COR-L47 (cell line): ENCODE measurements around the gene SPOCK3.
A peak's percentile ranks its signal among the peaks of the same experiment; 100 is the strongest.

ENCODE experiments used
- DNase-seq: peaks from one replicate; lab custom pipeline; 2025; lab: John Stamatoyannopoulos, UW

The SPOCK3 gene

DNA sequence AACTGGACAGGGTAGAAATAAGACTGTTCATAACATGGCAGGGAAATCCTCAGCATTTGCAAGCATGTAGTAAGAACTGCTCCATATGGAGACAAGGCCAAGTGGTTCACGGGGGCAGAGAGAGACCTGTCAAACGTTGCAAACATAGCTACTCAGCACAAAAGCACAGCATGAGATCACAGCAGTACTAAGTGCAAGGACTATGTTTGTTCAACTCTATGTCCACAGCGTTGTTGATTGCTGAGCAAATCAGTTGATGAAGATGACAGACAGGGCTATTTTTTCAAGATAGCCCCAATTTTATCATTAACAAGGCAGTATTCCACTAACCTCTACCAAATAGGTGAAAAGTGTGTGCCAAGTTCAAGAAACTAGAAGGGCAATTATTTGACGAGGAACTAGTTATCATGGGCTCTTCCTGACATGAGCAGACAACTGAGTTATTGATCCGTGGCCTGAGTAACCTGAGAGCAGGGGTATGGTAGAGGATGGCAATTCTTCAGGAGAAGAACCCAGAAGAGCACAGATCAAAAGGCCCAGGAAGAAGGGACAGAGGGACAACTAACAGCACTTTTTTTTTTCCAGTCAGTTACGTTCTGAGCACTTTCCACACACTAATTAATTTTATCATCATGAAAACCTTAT is 57.4 kb downstream of the SPOCK3 start:
- peak; percentile 86 for DNase-seq

DNA sequence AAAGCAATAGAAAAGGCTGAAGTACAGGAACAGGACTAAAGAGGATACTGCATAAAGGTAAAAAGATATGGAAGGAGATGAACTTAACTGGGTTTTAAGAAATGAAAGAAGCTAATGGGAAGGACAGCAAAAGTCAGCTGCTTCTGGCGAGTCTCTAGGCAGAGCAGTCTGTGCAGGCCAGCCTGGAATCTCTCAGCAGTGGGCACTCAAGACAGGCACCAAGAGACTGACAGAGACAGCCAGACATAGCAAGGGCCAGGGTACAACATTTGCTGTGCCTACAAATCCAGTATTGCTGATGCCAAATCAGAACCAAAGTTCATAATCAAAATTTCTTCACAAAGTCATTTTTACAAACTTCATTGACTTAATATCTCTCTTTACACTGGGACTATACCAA is 62.4 kb downstream of the SPOCK3 start:
- DNase-seq, result no peak

DNA sequence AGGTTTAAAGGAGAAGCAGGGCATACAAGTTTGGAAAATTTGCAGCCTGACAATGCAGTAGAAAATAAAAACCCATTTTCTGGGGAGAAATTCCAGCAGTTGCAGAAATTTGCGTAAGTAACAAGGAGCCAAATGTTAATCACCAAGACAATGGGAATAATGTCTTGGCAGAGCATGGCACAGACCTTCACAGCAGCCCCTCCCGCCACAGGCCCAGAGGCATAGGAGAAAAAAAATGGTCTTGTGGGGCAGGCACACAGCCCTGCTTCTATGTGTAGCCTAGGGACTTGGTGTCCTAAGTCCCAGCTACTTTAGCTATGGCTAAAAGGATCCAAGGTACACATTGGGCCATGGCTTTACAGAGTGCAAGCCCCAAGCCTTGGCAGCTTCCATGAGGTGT is 65.7 kb downstream of the SPOCK3 start:
- no peak for DNase-seq

DNA sequence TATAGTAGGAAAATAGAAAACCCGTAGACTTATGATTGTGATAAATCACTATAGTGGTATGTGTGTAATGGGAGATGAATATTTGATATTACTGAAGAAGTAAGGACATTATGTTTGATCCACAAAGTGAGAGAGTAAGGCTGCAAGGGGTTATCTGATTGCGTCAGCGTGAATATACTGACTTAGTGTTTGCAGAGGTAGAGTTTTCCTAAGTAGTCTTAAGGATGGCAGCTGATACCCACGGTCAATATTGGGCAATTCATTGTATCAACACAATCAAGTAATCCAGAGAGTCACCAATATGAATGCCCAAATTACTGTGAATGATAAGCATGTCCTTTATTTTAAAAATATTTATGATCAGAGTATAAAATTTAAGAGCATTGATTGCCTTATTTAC is 83.7 kb downstream of the SPOCK3 start:
- DNase-seq, result no peak

DNA sequence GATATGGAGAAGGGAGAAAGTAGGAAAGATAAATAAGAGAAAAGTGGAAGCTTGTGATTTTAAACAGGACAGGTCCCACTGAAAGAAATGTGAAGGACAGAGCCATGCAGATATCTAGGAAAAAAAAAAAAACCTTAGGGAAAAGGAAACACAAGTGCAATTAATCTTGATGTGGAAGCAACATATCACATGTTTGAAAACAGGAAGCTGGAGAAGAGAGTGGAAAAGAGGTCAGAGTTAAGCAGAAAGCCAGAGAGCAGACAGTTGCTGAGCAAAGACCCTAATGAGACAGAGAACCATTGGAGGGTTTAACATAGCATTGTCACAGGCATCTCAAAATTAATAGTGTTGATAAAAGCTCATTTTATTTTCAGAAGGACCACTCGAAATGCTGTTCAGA is 89.7 kb downstream of the SPOCK3 start:
- DNase-seq, result no peak

DNA sequence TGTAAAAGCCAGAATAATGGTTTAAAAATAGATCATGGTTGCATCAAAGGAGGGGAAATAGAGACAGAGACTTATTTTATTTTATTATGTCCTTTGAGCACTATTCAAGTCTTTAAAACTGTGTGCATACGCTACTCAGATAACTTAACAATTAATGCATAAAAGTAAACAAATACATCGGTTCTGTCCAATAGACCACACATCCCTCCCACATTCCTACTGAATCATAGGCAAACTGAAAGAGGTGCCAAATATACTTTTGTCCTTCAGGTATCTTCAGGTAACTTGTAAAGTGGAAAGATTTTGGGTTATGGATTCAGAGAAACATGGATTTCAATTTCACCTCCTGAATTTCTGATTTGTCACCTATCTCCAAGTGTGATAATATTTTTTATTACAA is 91.3 kb downstream of the SPOCK3 start:
- DNase-seq, result no peak

DNA sequence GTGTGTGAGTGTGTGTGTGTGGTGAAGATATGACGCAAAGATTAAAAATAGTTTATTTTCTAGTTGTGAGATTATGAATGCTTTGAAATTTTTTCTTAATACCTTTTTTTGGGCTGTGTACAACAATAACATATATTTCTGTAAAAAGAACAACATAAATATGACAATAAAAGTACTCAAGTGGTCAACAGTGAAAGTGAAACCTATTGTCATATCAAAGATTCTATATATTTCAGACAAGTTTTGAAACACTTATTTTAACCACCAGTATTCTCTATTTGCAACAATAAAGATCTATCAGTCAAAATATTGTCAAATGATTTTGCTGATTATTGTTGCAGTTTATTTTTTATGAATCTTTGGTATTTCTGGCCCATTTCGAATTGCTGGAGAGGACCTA is 98.0 kb downstream of the SPOCK3 start:
- no peak for DNase-seq

DNA sequence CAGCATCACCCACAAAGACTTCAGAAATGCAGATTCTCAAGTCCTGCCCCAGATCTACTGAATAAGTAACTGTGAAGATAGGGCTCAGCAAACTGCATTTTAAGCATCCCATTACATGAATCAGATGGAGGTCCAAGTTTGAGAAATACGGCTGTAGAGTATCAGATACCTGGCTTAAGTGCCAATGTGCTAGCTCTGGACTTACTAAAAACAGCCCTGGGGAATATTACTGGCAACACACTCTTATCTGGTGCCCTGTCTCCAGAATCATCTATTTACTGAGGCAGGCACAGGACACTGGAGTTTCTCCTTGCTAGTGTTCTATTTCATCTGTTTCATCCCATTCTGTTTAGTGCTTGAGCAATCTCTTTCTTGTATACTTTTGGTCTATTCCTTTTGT is 105.1 kb downstream of the SPOCK3 start:
- DNase-seq, result no peak

DNA sequence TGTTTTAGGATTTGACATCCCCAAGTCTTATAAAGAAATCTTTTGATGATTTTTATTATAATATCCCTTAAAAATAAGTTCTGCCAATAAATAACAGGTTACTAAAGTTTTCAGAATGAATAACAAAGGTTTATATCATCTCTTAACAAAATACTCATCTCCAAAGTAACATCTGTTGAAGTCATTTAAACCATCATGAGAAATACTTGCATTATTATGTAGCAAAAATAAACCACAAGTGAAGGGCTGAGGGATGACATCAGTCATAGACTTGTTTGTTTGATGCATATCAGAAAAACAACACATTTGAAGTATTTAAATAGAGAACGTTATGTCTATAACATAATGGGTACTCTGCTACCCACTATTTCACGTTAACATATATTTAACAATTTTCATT is 114.9 kb downstream of the SPOCK3 start:
- no peak for DNase-seq

DNA sequence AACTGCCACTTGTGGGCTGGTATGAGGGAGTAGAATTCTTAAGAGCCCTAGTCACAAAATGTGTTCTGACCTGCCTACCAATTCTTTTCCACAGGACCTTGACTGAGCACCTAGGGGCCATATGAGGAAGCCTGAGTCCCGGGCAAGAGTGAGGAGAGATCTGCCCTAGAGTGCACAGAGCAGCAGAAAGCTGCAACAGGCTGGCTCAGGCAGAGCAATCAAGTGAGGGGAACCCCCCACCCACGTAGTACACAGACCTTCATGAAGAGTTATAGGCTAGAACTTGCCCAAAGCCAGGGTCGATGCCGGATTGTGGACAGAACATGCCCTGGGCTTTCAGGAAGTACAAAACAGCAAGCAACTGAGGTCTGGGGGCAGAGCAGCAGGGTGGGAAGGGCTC is 117.0 kb downstream of the SPOCK3 start:
- no peak for DNase-seq

DNA sequence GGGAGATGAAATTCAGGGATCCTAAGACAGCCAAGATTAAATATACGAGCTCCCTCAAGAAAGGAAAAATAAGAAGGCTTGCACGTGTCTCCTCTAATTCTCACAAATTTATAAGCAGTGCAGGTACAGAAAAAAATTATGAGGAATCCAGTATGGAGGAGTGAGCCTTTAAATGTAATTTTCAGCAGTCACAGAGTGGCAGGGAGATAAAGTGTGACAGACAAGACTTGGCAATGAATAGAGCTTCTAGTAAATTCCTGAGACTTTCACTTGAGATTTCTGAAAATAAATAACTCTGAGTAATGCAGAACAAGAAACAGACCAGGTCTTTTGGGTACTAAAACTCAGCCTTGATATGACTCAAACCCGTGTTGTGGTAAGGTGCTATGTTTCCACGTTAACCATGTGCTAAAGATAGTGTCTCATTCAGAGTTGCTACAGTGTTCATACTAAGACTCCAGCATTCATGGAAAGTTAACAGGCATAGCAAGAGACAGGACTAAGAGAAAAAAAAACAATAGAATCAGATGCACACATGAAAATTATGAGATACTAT is 119.8 kb downstream of the SPOCK3 start:
- no peak for DNase-seq

DNA sequence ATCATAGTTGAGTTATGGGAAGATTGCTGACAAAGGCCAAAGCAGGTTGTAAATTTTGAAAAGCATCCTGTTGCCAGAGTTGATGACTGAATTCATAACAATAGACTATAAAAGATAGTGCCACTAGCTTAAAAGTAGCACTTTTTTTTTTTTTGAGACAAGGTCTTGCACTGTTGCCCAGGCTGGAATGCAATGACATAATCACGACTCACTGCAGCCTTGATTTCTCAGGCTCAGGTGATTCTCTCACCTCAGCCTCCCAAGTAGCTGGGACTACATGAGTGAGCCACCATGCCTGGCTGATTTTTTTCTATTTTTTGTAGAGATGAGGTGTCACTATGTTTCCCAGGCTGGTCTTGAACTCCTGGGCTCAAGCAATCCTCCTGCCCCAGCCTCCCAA is 122.7 kb downstream of the SPOCK3 start:
- DNase-seq, result no peak

DNA sequence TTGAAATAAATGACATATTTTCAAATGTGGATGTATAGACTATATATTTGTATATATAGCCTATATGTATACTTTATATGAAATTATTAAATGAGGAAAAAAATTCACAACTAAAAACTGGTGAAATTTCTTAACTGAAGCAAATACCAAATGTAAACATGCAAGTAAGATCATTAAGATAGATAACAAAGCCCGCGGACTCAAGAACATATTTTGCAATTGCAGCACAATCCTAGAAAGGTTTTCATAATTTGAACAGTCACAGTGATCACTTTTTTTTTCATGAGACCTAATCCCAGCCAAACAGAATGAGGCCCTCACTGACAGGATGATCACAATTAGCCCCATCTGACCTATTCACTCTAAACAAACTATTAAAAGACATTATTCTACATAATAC is 123.2 kb downstream of the SPOCK3 start:
- DNase-seq, result no peak

DNA sequence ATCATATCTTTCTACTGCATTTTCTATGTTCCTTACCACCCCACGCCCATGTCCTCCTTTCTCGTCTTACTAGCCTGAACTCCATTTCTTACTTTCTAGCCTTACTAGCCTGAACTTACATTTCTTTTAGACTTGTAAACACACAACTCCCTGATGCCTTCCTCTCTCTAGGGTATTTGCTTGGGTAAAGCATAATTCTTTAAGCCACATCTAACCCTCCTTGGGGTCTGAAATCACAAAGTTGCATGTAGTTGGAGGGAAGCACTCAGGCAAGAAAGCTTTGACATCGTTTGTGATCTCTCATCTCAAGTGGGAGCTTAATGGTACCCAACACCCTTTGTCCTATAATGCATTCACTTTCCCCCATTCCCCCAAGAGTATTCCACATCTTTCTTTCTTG is 124.4 kb downstream of the SPOCK3 start:
- no peak for DNase-seq

DNA sequence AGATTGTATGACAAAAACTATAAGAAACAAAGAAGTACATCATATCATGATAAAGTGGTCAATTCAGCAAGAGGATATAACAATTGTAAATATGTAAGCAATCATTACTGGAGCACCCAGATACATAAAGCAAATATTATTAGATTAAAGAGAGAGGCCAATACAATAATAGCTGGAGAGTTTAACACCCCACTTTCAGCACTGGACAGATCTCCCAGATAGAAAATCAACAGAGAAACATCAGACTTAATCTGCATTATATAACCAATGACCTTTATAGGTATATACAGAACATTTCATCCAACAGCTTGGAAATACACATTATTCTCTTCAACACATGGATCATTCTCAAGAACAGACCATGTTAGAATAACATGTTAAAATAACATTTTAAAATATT is 128.4 kb downstream of the SPOCK3 start:
- DNase-seq, result no peak

DNA sequence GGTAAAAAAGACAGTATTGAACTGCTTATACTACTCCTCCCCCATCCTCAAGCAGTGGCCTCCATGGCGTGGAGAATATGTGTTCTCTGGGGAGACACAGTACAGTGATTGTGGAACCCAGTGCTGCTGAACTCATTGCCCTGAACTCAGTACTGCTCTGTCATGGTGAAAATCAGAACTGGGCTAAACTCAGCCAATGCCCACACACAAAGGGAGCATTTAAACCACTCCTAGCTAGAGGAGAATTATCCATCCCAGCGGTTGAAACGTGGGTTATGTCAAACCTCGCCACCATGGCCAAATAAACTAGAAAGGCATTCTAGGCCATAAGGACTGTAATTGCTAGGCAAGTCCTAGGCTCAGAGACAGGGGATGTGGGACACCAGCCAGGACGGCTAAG is 131.8 kb downstream of the SPOCK3 start:
- no peak for DNase-seq

DNA sequence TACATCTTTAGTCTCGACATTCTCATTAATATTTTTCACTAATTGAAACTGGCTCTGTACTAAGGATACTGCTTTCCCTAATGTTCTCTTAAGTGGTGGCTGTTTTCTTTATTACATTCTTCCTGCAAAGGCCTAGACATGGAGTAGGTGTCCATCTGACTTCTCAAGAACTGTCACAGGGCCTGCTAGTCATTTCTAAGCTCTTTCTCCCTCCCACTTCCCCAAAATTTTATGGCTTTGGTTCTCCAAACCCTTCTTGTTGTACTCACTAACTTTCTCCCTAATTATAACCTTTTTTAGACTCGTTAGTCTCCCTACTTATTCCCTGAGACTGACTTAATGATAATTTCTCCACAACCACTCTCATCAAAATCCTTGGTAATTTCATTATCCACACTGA is 133.3 kb downstream of the SPOCK3 start:
- no peak for DNase-seq

DNA sequence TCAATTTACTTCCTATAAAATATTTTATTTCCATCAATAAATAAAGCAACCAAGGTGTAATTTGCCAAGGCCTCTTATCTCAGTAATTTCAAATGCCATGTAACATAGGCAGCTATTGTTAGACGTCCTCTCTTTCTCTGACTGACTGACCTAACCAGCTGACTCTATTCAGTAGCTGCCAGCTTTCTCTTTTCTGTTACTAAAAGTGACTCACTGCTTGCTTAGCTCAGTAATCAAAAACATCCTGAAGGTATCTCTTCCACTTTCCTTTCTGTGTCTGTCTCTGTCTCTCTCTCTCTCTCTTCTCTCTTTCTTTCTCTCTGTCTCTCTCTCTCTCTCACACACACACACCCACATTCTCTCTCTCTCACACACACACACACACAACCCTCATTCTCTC is 134.2 kb downstream of the SPOCK3 start:
- DNase-seq, result peak; percentile 73

DNA sequence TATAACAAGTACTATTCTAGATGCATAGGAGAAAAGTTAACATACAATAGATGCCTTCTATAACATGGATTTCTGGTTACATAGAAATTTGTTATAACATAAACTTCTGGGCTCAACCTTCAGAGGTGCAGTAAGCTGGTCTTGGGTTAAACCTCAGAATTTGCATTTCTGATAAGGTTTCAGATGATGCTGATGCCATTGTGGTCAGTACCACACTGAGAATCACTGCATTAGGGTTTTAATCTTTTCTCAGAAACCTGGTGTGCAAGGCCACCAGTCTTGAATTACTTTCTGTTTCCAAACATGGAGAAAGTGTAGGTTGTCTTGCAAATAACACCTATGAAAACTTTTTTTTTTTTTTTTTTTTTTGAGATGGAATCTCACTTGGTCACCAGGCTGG is 146.2 kb downstream of the SPOCK3 start:
- DNase-seq, result no peak

DNA sequence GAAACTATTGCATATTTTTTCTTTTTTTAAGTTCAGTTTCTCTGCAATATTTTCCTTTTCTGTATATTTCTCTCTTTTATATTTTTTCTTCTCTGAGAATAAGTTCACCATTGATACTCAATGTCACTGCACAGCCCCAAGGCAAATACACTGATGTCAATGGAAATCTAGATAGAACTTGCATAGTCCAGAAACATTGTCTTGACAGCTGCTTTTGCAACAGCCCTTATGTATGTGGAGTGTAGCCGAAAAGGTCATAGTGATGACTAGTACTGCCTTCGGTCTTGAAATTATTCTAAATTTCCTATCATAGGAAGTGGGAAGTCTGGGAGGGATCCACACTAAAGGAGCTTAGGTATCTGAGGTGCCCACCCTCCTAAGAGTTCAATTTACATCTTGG is 150.0 kb downstream of the SPOCK3 start:
- DNase-seq, result no peak

DNA sequence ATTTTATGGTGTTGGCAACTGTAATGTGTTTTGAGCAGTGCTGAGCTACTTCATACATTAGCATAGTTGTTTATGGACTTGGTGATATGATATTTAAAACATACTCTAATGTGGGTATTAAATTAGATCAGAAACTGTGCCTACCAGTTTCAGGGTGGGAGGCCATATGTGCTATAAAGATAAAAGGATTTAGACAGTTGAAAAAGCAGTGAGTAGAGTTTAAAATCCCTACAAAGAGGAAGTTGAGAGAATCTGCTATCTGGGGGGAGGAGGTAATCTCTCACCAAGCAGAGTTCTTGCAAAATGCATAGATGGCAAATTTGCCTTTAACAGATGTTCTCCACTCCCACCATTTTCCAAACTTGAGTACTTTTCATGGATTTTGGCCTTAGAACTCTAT is 154.5 kb downstream of the SPOCK3 start:
- DNase-seq, result no peak

DNA sequence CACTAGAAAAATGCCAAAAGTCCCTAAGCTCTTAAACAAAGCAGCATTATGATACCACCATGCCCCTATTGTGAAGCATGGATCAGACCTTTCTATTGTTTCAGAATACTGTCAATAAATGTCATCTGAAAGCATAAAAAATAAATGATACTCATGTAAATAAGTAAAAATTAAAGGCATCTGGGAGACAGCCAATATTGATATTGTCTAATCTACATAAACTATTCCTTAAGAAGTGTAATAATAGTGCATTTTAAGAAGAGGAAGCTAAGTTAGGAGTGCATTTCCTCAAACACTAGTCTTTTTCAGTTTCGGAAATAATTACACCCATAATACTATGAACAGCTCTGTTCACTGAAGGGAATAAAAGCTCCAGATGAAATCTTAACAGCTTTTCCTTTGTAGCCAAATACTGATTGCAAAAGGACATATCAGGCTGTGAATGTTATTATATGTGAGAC is 181.6 kb downstream of the SPOCK3 start:
- peak; percentile 6 for DNase-seq

DNA sequence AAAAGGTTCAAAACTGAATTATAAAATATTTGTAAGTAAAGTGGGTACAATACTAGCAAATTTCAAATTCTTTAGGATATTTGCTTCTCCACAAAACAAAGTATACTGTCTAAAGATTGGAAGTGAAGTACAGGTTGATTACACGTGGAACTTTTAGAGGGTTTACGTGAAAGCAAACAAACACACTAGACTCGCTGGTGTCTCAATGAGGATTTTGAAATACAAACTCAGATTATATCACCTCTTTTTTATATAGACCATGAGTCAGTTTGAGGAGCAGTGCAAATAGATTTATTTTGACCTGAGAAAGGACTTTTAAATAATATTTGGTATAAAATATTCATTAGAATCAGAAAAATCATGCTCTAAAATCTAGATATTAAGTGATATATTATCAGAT is 185.0 kb downstream of the SPOCK3 start:
- no peak for DNase-seq

DNA sequence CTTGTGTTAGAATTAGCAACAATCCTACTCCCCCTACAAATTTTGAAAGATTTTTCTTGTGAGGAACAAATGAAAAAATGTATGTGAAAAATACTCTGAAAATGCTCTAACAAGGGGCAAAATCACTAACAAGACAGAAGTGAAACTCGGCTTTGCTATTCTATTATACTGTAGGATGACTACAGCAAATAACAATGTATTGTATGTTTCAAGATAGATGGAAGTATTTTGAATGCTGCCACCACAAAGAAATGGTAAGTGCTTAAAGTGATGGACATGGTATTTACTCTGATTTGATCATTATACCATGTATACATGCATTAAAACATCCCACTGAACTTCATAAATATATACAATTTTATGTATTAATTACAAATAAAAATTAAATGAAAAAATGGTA is 192.8 kb downstream of the SPOCK3 start:
- no peak for DNase-seq
